HEK293T (cell line): ENCODE measurements around the gene ECD.

Experiments
- CTCF ChIA-PET: fragments of 350-600 bp; formaldehyde crosslinking; extraction: SDS; loops from one replicate; lab custom pipeline; 2021; ENCODE audit warnings: antibody characterized with exemption, inconsistent platforms; lab: Yijun Ruan, JAX
- POLR2A ChIA-PET: fragments of 350-600 bp; formaldehyde crosslinking; extraction: SDS; loops from one replicate; lab custom pipeline; 2020; ENCODE audit warnings: antibody characterized with exemption, inconsistent platforms; lab: Yijun Ruan, JAX
- DNase-seq: peaks from one replicate; pipeline ENCODE4 v3.0.0; 2012; ENCODE audit warnings: mixed read lengths; ENCODE audit errors: extremely low spot score
- ARNT ChIP-seq: fragments of 450-650 bp; IDR thresholded peaks from 2 replicates; pipeline ENCODE4 v1.6.1; 2017; ENCODE audit warnings: mild to moderate bottlenecking
- BHLHE40 ChIP-seq: fragments of 450-650 bp; IDR thresholded peaks from 2 replicates; pipeline ENCODE4 v1.6.1; 2016; ENCODE audit warnings: mild to moderate bottlenecking, moderate library complexity, borderline replicate concordance
- CTBP1 ChIP-seq: fragments of 450-650 bp; IDR thresholded peaks from 2 replicates; pipeline ENCODE4 v1.6.1; 2016; ENCODE audit warnings: borderline replicate concordance
- ELF4 ChIP-seq: fragments of 450-650 bp; IDR thresholded peaks from 2 replicates; pipeline ENCODE4 v1.6.1; 2017; ENCODE audit warnings: antibody characterized with exemption
- FOXA1 ChIP-seq: fragments of 450-650 bp; IDR thresholded peaks from 2 replicates; pipeline ENCODE4 v1.6.1; 2016; ENCODE audit warnings: mild to moderate bottlenecking
- FOXK2 ChIP-seq: fragments of 450-650 bp; IDR thresholded peaks from 2 replicates; pipeline ENCODE4 v1.6.1; 2016; ENCODE audit warnings: mild to moderate bottlenecking
- FOXM1 ChIP-seq: fragments of 450-650 bp; IDR thresholded peaks from 2 replicates; pipeline ENCODE4 v1.6.1; 2017; ENCODE audit warnings: mild to moderate bottlenecking, borderline replicate concordance
- HDGF ChIP-seq: fragments of 450-650 bp; IDR thresholded peaks from 2 replicates; pipeline ENCODE4 v1.6.1; 2017; ENCODE audit warnings: antibody characterized with exemption, borderline replicate concordance
- L3MBTL2 ChIP-seq: fragments of 450-650 bp; conservative IDR thresholded peaks from 2 replicates; pipeline ENCODE4 v1.6.1; 2016; ENCODE audit warnings: mild to moderate bottlenecking
- LEF1 ChIP-seq: fragments of 450-650 bp; IDR thresholded peaks from 2 replicates; pipeline ENCODE4 v1.6.1; 2017; ENCODE audit warnings: mild to moderate bottlenecking, borderline replicate concordance
- NFRKB ChIP-seq: fragments of 450-650 bp; IDR thresholded peaks from 2 replicates; pipeline ENCODE4 v1.6.1; 2016; ENCODE audit warnings: mild to moderate bottlenecking, moderate library complexity
- SP1 ChIP-seq: fragments of 450-650 bp; IDR thresholded peaks from 2 replicates; pipeline ENCODE4 v1.6.1; 2017
- SUZ12 ChIP-seq: fragments of 450-650 bp; IDR thresholded peaks from 2 replicates; pipeline ENCODE4 v1.6.1; 2016; ENCODE audit warnings: mild to moderate bottlenecking
- TARDBP ChIP-seq: fragments of 450-650 bp; IDR thresholded peaks from 2 replicates; pipeline ENCODE4 v1.6.1; 2016
- ZNF384 ChIP-seq: fragments of 450-650 bp; IDR thresholded peaks from 2 replicates; pipeline ENCODE4 v1.6.1; 2016
- TF ChIP-seq, protein P1 (sequence below): fragments of 450-650 bp; IDR thresholded peaks from 2 replicates; pipeline ENCODE4 v1.6.1; 2016

Gene ECD

DNA sequence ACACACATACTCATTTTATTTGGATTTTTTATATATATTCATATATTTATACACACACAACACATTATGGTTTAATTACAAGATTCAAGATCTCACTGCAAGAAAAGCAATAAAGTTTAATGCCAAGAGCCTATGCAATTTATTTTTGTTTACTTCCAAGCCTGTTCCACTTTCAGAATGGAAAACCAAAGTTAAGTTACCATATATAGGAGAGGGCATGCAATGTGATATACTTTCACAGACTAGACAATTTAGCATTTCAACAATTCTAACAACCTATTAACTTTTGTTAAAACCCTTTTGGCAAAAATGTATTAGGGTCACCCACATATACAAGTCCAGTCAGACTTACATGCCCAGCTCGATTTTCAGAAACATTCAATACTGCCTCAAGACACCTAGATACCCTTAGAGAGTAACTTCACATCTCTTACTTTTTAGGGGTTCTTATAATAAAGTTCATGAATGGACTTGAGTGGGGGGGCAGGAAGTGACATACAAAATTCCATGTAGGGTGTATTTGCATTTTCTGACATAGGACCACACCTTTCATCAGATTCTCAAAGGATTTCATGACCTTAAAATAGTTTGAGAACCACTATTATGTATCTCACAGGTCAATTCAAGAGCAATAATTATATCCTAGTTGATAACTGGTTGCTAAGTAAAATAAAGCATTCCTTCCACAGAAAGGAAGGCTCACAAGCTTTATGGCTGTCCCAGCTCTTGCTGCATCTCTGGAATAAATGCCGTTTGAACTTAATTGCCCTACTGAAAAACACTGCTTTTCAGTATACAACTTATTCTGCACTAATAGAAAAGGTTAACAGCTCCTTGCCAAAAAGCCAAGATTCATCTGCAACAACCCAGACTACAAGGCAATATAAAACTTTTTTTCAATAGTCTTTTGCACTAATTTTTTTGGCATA is 73.6 kb downstream of the ECD start:
- no peak for DNase-seq
- no peak for TF ChIP-seq FOXM1
- TF ChIP-seq ARNT: no peak
- TF ChIP-seq LEF1: no peak
- TF ChIP-seq SP1: no peak
- TF ChIP-seq NFRKB: no peak
- TF ChIP-seq, protein P1, sequence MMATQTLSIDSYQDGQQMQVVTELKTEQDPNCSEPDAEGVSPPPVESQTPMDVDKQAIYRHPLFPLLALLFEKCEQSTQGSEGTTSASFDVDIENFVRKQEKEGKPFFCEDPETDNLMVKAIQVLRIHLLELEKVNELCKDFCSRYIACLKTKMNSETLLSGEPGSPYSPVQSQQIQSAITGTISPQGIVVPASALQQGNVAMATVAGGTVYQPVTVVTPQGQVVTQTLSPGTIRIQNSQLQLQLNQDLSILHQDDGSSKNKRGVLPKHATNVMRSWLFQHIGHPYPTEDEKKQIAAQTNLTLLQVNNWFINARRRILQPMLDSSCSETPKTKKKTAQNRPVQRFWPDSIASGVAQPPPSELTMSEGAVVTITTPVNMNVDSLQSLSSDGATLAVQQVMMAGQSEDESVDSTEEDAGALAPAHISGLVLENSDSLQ: no peak
- no peak for TF ChIP-seq HDGF
- no peak for TF ChIP-seq L3MBTL2
- ChIA-PET CTCF (no interaction called here), POLR2A (interaction anchor here (1.0 to 6.6 kb wide), 3 partner anchors 11 to 16 kb away, joined by 3 to 61 read pairs (median 3); partner anchors contain the start of gene NUDT13)

DNA sequence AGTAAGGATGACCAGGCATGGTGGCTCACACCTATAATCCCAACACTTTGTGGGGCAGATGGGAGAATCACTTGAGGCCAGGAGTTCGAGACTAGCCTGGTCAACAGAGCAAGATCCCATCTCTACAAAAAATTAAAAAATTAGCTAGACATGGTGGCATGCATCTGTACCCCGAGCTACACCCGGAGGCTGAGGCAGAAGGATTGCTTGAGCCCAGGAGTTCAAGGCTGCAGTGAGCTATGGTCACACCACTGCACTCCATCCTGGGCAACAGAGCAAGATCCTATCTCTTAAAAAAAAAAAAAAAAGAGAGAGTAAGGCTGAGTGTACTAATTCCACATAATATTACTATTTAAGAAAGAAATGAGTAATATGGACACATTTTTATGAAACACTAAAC is 75.0 kb downstream of the ECD start:
- DNase-seq: no peak
- TF ChIP-seq, protein P1: no peak
- TF ChIP-seq FOXM1 (no peak), TARDBP (no peak), ZNF384 (0 out of 2 replicates have a peak, but pooled peaks have one; percentile 6), HDGF (no peak), L3MBTL2 (no peak)
- ChIA-PET CTCF (no interaction called here), POLR2A (interaction anchor here (1.0 to 1.7 kb wide), 3 partner anchors 10 to 154 kb away, joined by 3 to 4 read pairs (median 3); partner anchors contain the start of genes DNAJC9 and NUDT13)

DNA sequence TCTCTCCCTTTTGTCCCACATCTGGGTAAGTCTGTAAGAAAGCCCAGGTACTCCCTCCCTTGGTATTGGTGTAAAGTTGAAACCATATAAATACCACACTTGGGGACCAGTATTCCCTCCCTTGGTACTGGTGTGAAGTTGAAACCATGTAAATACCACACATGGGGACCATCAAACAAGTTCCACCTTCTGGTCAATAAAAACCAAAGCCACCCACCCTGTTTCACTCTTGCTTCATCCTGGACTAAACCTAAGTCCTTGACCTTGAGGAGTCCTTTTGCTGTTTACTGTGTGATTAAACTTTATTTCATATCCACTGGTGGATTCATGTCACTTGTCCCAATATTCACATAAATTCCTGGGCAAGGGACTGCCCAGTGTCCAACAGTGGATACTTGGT is 79.5 kb downstream of the ECD start:
- ChIA-PET POLR2A (no interaction called here), CTCF (no interaction called here)
- no peak for TF ChIP-seq SUZ12
- TF ChIP-seq NFRKB: no peak
- TF ChIP-seq CTBP1: no peak
- TF ChIP-seq ZNF384: no peak
- TF ChIP-seq FOXM1: no peak
- TF ChIP-seq SP1: no peak
- no peak for TF ChIP-seq L3MBTL2
- no peak for TF ChIP-seq HDGF
- TF ChIP-seq FOXA1: no peak
- TF ChIP-seq LEF1: no peak
- no peak for TF ChIP-seq BHLHE40
- TF ChIP-seq FOXK2: no peak
- TF ChIP-seq ELF4: no peak
- no peak for TF ChIP-seq TARDBP
- TF ChIP-seq ARNT: no peak
- no peak for DNase-seq

DNA sequence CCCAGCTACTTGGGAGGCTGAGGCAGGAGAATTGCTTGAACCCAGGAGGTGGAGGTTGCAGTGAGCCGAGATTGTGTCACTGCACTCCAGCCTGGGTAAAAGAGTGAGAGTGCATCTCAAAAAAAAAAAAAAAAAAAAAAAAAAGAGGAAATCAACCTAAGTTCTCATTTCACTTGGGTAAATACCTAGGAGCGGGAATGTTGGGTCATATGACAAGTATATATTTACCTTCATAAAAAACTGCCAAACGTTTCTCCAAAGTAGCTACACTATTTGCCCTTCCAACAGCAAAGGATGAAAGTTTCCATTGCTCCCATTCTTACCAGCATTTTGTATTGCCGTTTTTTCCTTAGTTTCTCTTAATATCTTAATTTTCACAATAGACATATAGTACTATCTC is 81.0 kb downstream of the ECD start:
- no peak for DNase-seq
- ChIA-PET CTCF (no interaction called here), POLR2A (interaction anchor here (0.6 kb wide), 1 partner anchor 8 kb away, joined by 3 read pairs; no protein-coding TSS in a partner anchor)
- TF ChIP-seq, protein P1: no peak
- no peak for TF ChIP-seq FOXK2
- no peak for TF ChIP-seq TARDBP
- TF ChIP-seq BHLHE40: no peak

DNA sequence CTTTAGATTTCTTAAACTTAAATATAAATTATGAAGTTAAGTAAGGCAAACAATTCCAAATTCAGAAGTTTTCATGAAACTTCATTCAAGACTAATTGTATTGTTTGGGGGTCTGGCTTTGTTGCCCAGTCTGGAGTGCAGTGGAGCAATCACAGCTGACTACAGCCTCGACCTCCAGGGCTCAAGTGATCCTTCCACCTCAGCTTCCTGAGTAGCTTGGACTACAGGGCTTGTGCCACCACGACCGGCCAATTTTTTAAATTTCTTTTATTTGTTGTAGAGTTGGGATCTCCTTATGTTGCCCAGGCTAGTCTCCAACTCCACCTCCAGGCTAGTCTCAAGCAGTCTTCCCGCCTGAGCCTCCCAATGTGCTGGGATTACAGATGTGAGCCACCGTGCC is 83.6 kb downstream of the ECD start:
- POLR2A ChIA-PET: interaction anchor here (2.4 kb wide), 1 partner anchor 12 kb away, joined by 8 read pairs; the partner anchor contains the start of gene P4HA1

More for the DNA sequence above, 83.6 kb downstream of the ECD start:
- DNase-seq: no peak
- CTCF ChIA-PET: interaction anchor here (1.6 kb wide), 1 partner anchor 12 kb away, joined by 7 read pairs; the partner anchor contains the start of gene P4HA1
- TF ChIP-seq SP1: no peak
- no peak for TF ChIP-seq ZNF384
- no peak for TF ChIP-seq NFRKB
- no peak for TF ChIP-seq FOXM1
- TF ChIP-seq BHLHE40: no peak
- TF ChIP-seq L3MBTL2: no peak
- TF ChIP-seq CTBP1: no peak
- no peak for TF ChIP-seq FOXA1
- TF ChIP-seq, protein P1: no peak
- TF ChIP-seq ELF4: no peak
